K562 (cell line): Measurements from ENCODE around the gene JRKL. TPM values are rescaled to one million over a fixed set of nuclear protein-coding genes. Genes with fewer than 3 reads are reported as not detected.

ENCODE experiments used
- ARID1B ChIP-seq: fragments of 450-650 bp; IDR thresholded peaks from 2 replicates; pipeline ENCODE4 v1.6.1; 2016; ENCODE audit warnings: antibody characterized with exemption, mild to moderate bottlenecking, inconsistent platforms
- CCAR2 ChIP-seq: fragments of 200-400 bp; formaldehyde crosslinking; IDR thresholded peaks from 2 replicates; pipeline ENCODE4 v1.6.1; 2017; ENCODE audit warnings: mild to moderate bottlenecking, low read depth, low read length
- DPF2 ChIP-seq: fragments of 450-650 bp; IDR thresholded peaks from 2 replicates; pipeline ENCODE4 v1.6.1; 2016
- FOXA1 ChIP-seq: fragments of 450-650 bp; IDR thresholded peaks from 2 replicates; pipeline ENCODE4 v1.6.1; 2016; ENCODE audit warnings: mild to moderate bottlenecking, borderline replicate concordance
- HSF4 ChIP-seq: fragments of 250-450 bp; sonication (Bioruptor Pico); IDR thresholded peaks from 2 replicates; pipeline ENCODE4 v2.1.2; 2022; ENCODE audit warnings: mild to moderate bottlenecking, moderate library complexity, borderline replicate concordance
- MTA2 ChIP-seq: fragments of 450-650 bp; IDR thresholded peaks from 2 replicates; pipeline ENCODE4 v1.6.1; 2016; ENCODE audit warnings: low read depth
- NR0B1 ChIP-seq: fragments of 450-650 bp; IDR thresholded peaks from one replicate; pipeline ENCODE4 v1.6.1; 2018; ENCODE audit warnings: mild to moderate bottlenecking, moderate library complexity; ENCODE audit not compliant: partially characterized antibody
- NUFIP1 ChIP-seq: fragments of 450-650 bp; IDR thresholded peaks from 2 replicates; pipeline ENCODE4 v1.6.1; 2018; ENCODE audit not compliant: partially characterized antibody
- PCBP1 ChIP-seq: fragments of 200-400 bp; formaldehyde crosslinking; IDR thresholded peaks from 2 replicates; pipeline ENCODE4 v1.6.1; 2018; ENCODE audit warnings: mild to moderate bottlenecking, low read depth, low read length; ENCODE audit not compliant: poor library complexity, severe bottlenecking
- POLR2G ChIP-seq: fragments of 200-400 bp; formaldehyde crosslinking; IDR thresholded peaks from 2 replicates; pipeline ENCODE4 v1.6.1; 2017; ENCODE audit warnings: low read depth, mild to moderate bottlenecking, antibody characterized with exemption, low read length, moderate library complexity
- POLR3G ChIP-seq: IDR thresholded peaks from 2 replicates; pipeline ENCODE4 v1.6.1; 2011; ENCODE audit not compliant: insufficient read length, insufficient replicate concordance; ENCODE audit errors: extremely low read depth
- RB1 ChIP-seq: fragments of 450-650 bp; IDR thresholded peaks from 2 replicates; pipeline ENCODE4 v1.6.1; 2017; ENCODE audit warnings: low read depth, mild to moderate bottlenecking
- TARDBP ChIP-seq: fragments of 450-650 bp; IDR thresholded peaks from 2 replicates; pipeline ENCODE4 v1.6.1; 2016
- TCF7L2 ChIP-seq: fragments of 150-350 bp; IDR thresholded peaks from 2 replicates; pipeline ENCODE4 v1.6.1; 2016; ENCODE audit warnings: low read depth, mild to moderate bottlenecking, low read length, moderate library complexity
- XRCC5 ChIP-seq: fragments of 200-400 bp; formaldehyde crosslinking; IDR thresholded peaks from 2 replicates; pipeline ENCODE4 v1.6.1; 2017; ENCODE audit warnings: low read depth, mild to moderate bottlenecking, low read length
- ZC3H4 ChIP-seq: sonication (generic); formaldehyde crosslinking; IDR thresholded peaks from 2 replicates; pipeline ENCODE4 v1.9.0; 2021; ENCODE audit warnings: missing genetic modification reagents, borderline replicate concordance
- ZFP30 ChIP-seq: fragments of 250-450 bp; sonication (Bioruptor Pico); IDR thresholded peaks from 2 replicates; pipeline ENCODE4 v1.8.0; 2022; ENCODE audit warnings: moderate library complexity, mild to moderate bottlenecking, inconsistent platforms, borderline replicate concordance
- ZFX ChIP-seq: sonication (generic); formaldehyde crosslinking; IDR thresholded peaks from 2 replicates; pipeline ENCODE4 v1.8.0; 2022; ENCODE audit warnings: mild to moderate bottlenecking, missing genetic modification reagents, moderate library complexity
- ZKSCAN1 ChIP-seq: fragments of 150-350 bp; IDR thresholded peaks from 2 replicates; pipeline ENCODE4 v1.6.1; 2016; ENCODE audit warnings: low read depth, low read length
- ZKSCAN3 ChIP-seq: fragments of 250-450 bp; sonication (Bioruptor Pico); IDR thresholded peaks from 2 replicates; pipeline ENCODE4 v1.4.0; 2020
- ZNF347 ChIP-seq: fragments of 450-650 bp; formaldehyde crosslinking; IDR thresholded peaks from 2 replicates; pipeline ENCODE4 v1.4.0; 2020; ENCODE audit warnings: low read depth, mild to moderate bottlenecking, moderate library complexity
- ZNF41 ChIP-seq: fragments of 250-450 bp; sonication (Bioruptor Pico); conservative IDR thresholded peaks from 2 replicates; pipeline ENCODE4 v1.4.0; 2020; ENCODE audit warnings: mild to moderate bottlenecking
- ZNF445 ChIP-seq: fragments of 250-450 bp; sonication (Bioruptor Pico); IDR thresholded peaks from 2 replicates; pipeline ENCODE4 v1.4.0; 2020; ENCODE audit warnings: low read depth, mild to moderate bottlenecking, moderate library complexity
- ZNF511 ChIP-seq: sonication (generic); formaldehyde crosslinking; IDR thresholded peaks from 2 replicates; pipeline ENCODE4 v1.8.0; 2022; ENCODE audit warnings: mild to moderate bottlenecking, missing genetic modification reagents
- ZNF518B ChIP-seq: fragments of 250-450 bp; sonication (Bioruptor Pico); IDR thresholded peaks from 2 replicates; pipeline ENCODE4 v1.5.0; 2021; ENCODE audit warnings: mild to moderate bottlenecking, moderate library complexity
- ZNF668 ChIP-seq: fragments of 250-450 bp; sonication (Bioruptor Pico); IDR thresholded peaks from 2 replicates; pipeline ENCODE4 v1.8.0; 2022; ENCODE audit warnings: mild to moderate bottlenecking, inconsistent platforms
- polyA plus RNA-seq, 8 experiments: library from polyadenylated mRNA; depleted of rRNA in 4 of 8; stranded (reverse) in 5 of 8; unstranded in 3 of 8; fragments of >200 nt; fragmentation: Nextera tagmentation in 2 of 8; fragmentation: Illumina TruSeq in 1 of 8; extraction: Ambion mirVana in 2 of 8; extraction: Trizol in 1 of 8; gene quantifications; 2 replicates each; pipeline versions ENCODE4 v1.2.1 to v1.2.3, GENCODE V29; 2011 to 2014; ENCODE audit warnings: inconsistent platforms in 1 of 8, missing spikeins in 1 of 8
- total RNA-seq, 7 experiments: library from RNA; depleted of rRNA in 6 of 7; stranded (reverse); fragments of >200 nt in 6 of 7; fragmentation: Illumina TruSeq in 2 of 7; extraction: Trizol in 2 of 7; gene quantifications; 2 replicates each; pipeline versions ENCODE4 v1.2.1 to v1.2.3, GENCODE V29; 2011 to 2021; ENCODE audit warnings: low replicate concordance in 1 of 7

The JRKL gene
- total and polyA plus RNA-seq, 9 of the 15 experiments (the other 6 are each of a cell fraction or from before 2014, with no cell fraction given), result 4.5 to 14.8 (median 8.5) TPM

- TF ChIP-seq FOXA1 (no peak), ZNF445 (peak; percentile 81; the same call in 1 of the 2 replicates), RB1 (0 out of 2 replicates have a peak, but pooled peaks have one; percentile 9), DPF2 (no peak), POLR3G (no peak), ZNF668 (no peak), ZKSCAN1 (no peak), CCAR2 (no peak), POLR2G (peak; percentile 94), TCF7L2 (no peak), ZNF41 (no peak), XRCC5 (peak; percentile 30; the same call in 1 of the 2 replicates), PCBP1 (peak; percentile 65), TARDBP (no peak), NUFIP1 (no peak), ZNF518B (CRISPR knock-in tag) (no peak), HSF4 (CRISPR knock-in tag) (no peak), ZC3H4 (no peak), MTA2 (no peak), NR0B1 (no peak), ZKSCAN3 (no peak), ZFX (CRISPR knock-in tag) (peak; percentile 80), ARID1B (no peak), ZNF511 (CRISPR knock-in tag) (peak; percentile 56; the same call in 1 of the 2 replicates), ZFP30 (CRISPR knock-in tag) (no peak), ZNF347 (no peak)
These were observed at the start of gene JRKL, which contains the start of gene CCDC82 (continued) for GRCh38 chr11:96389720-96390487.
